ENCODE measurements around the gene CDC73.

The CDC73 gene

DNA sequence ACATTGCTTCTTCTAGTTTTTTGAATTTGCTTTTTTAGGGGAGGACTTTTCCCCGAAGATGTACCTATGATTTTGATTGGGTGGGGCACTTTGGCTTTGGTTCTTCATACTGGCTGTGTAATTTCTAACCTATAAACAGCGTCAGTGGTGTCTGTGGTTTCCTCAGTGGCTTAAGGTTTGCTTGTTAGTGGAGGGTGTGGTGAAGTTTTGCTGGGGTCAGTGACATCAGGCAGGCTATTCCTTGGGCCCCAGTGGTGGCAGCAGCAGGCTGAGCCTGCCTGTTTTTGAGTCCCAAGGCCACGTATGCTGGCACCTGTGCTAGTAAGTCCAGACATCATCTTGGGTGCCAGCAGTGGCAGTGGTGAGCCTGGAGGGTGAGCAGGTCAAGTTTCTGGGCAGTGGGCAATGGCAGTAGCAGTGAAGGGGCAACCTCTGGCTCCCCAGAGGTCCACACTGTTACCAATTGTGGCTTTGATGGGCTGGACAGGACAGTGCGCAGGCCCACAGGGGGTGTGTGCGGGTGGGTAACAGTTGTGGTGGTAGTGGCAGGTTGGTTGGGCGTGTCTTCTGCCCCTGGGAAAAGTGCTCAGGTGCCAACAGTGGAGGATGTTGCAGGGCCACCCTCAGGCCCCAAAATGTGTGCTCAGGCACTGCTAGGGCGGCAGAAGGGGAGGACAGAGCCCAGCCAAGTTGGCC lies 119.4 kb downstream of the CDC73 start:
- Histone ChIP-seq H3K36me3 (ENCODE audit: insufficient read depth, low read length) (peaks cover 10% of the 10 kb centered on the region), H3K9ac (ENCODE audit: low read depth, low read length) (no peak overlapping the region)

DNA sequence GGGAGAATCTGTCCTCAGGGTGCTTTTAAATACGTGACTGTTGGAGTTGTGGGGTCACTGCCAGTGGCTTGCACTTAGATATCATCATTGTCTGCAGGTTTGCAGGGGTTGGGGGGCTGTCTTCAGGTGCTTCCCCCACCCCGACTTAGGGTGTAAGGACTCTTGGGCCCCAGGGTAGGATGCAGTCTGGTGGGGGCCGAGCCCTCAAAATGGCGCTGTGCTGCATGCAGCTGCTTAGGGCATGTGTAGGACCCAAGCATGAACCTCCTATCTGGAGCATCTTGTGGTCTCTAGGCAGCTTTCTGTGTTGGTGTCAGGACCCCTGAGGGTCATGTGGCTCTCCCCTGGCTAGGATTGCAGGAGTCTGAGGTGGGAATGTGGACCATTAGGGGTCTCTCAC lies 120.2 kb downstream of the CDC73 start:
- H3K4me1 ChIP-seq (ENCODE audit: control insufficient read depth, insufficient read depth, low read length) = no peaks in the 10 kb centered on the region
- no peaks in the 10 kb centered on the region for H3K27me3 ChIP-seq (ENCODE audit: control insufficient read depth, insufficient read depth, low read length)
- H3K4me3 ChIP-seq (ENCODE audit: low read length) = no peak overlapping the region
- no peak overlapping the region for H3K4me2 ChIP-seq (ENCODE audit: low read length)
- no peak overlapping the region for H3K9ac ChIP-seq (ENCODE audit: low read depth, low read length)
- peaks cover 10% of the 10 kb centered on the region for H3K36me3 ChIP-seq (ENCODE audit: insufficient read depth, low read length)
- H3K9me3 ChIP-seq (replicated peaks; ENCODE audit: low read length) = no peaks in the 10 kb centered on the region

More for the DNA sequence above, 119.4 kb downstream of the CDC73 start:
- Histone ChIP-seq H3K9me3 (replicated peaks; ENCODE audit: low read length) (no peaks in the 10 kb centered on the region), H3K4me3 (ENCODE audit: low read length) (no peak overlapping the region), H3K4me2 (ENCODE audit: low read length) (no peak overlapping the region), H3K4me1 (ENCODE audit: control insufficient read depth, insufficient read depth, low read length) (no peaks in the 10 kb centered on the region), H3K27me3 (ENCODE audit: control insufficient read depth, insufficient read depth, low read length) (no peaks in the 10 kb centered on the region)

GRCh38 chr1:193249187-193249586 lies 127.4 kb downstream of the CDC73 start:
- H3K4me1 ChIP-seq (ENCODE audit: control insufficient read depth, insufficient read depth, low read length) = no peaks in the 10 kb centered on the region
- no peaks in the 10 kb centered on the region for H3K27me3 ChIP-seq (ENCODE audit: control insufficient read depth, insufficient read depth, low read length)
- no peak overlapping the region for H3K9ac ChIP-seq (ENCODE audit: low read depth, low read length)
- peaks cover 7% of the 10 kb centered on the region for H3K9me3 ChIP-seq (replicated peaks; ENCODE audit: low read length)
- no peak overlapping the region for H3K4me3 ChIP-seq (ENCODE audit: low read length)
- H3K4me2 ChIP-seq (ENCODE audit: low read length) = no peak overlapping the region
- H3K36me3 ChIP-seq (ENCODE audit: insufficient read depth, low read length) = peaks cover 49% of the 10 kb centered on the region

DNA sequence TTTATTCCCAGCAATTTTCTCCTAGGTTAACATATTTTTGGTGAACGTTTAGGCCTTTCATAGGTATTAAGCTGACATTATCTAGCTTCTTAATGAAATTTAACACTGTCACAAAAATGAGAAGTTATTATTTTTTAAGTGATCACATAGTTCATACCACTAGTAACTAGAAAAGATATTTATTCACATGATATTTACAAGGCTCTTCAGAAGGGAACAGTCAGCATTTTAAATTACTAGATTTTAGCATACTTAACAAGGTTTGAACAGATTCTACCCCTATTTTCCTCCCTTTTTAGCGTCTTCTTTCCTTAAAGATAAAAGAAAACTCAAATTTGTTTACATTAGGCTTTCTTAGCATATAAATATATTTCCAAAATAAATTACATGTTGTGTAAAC lies 130.1 kb downstream of the CDC73 start:
- no peak overlapping the region for H3K4me2 ChIP-seq (ENCODE audit: low read length)
- H3K9ac ChIP-seq (ENCODE audit: low read depth, low read length) = no peak overlapping the region
- H3K36me3 ChIP-seq (ENCODE audit: insufficient read depth, low read length) = peaks cover 53% of the 10 kb centered on the region
- H3K4me1 ChIP-seq (ENCODE audit: control insufficient read depth, insufficient read depth, low read length) = no peaks in the 10 kb centered on the region
- no peak overlapping the region for H3K4me3 ChIP-seq (ENCODE audit: low read length)
- peaks cover 7% of the 10 kb centered on the region for H3K9me3 ChIP-seq (replicated peaks; ENCODE audit: low read length)
- H3K27me3 ChIP-seq (ENCODE audit: control insufficient read depth, insufficient read depth, low read length) = no peaks in the 10 kb centered on the region

DNA sequence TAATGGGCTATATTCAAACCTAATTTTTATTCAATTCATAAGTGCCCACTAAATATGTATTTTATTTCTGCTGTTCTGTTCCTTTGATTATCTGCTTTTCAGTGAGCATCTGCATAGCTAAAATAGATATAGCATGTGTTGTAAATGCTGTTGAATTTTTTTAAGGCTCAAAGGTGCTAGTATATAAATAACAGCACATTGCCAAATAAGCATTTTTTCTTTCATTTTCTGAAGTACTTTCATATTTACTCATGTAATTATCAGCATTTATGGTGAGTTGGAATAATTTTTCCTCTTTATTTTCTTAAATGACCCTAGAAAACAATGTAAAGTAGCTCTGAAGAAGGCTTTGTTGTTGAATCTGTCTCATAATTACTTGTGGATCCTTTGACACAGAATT lies 134.2 kb downstream of the CDC73 start:
- H3K36me3 ChIP-seq (ENCODE audit: insufficient read depth, low read length) = peaks cover 30% of the 10 kb centered on the region
- no peak overlapping the region for H3K4me3 ChIP-seq (ENCODE audit: low read length)
- no peaks in the 10 kb centered on the region for H3K4me1 ChIP-seq (ENCODE audit: control insufficient read depth, insufficient read depth, low read length)
- no peaks in the 10 kb centered on the region for H3K27me3 ChIP-seq (ENCODE audit: control insufficient read depth, insufficient read depth, low read length)
- H3K9me3 ChIP-seq (replicated peaks; ENCODE audit: low read length) = no peaks in the 10 kb centered on the region
- no peak overlapping the region for H3K4me2 ChIP-seq (ENCODE audit: low read length)
- H3K9ac ChIP-seq (ENCODE audit: low read depth, low read length) = no peak overlapping the region

- no peak overlapping the region for H3K4me2 ChIP-seq (ENCODE audit: low read length)
- no peaks in the 10 kb centered on the region for H3K9me3 ChIP-seq (replicated peaks; ENCODE audit: low read length)
- H3K36me3 ChIP-seq (ENCODE audit: insufficient read depth, low read length) = peaks cover 30% of the 10 kb centered on the region
- H3K27me3 ChIP-seq (ENCODE audit: control insufficient read depth, insufficient read depth, low read length) = no peaks in the 10 kb centered on the region
- no peak overlapping the region for H3K9ac ChIP-seq (ENCODE audit: low read depth, low read length)
- H3K4me1 ChIP-seq (ENCODE audit: control insufficient read depth, insufficient read depth, low read length) = peaks cover 6% of the 10 kb centered on the region
- H3K4me3 ChIP-seq (ENCODE audit: low read length) = no peak overlapping the region
These were observed 137.8 kb downstream of the CDC73 start for GRCh38 chr1:193259636-193260035.

DNA sequence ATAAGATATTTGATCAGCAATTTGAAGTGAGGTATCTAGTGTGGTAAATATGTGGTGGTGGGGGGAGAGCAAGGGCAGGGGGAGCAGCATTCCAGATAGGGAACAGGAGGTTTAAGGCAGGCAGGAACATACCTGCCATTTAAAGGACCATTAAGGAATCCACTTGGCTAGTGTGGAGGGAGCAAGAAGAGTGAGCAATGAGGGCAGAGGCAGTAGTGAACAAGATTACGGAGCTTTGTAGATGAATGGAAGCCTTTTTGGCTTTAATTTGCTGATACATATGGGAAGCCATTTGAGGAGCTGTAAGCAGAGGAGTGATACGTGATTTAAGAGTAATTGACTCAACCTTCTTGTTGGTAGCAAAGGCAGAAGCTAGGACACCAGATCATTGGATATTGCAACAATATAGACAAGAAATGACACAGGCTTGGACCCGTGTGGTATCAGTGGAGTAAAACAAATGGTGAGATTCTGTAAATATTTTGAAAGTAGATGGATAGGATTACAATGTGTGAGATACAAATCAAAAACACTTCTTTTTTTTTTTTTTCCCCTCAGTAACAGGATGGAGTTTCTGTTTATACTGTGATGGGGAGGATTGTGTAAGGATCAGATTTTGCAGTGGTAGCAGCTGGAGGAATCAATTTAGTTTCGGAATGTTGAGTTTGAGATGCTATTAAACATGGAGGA lies 138.4 kb downstream of the CDC73 start:
- Histone ChIP-seq H3K36me3 (ENCODE audit: insufficient read depth, low read length) (peaks cover 30% of the 10 kb centered on the region), H3K9ac (ENCODE audit: low read depth, low read length) (no peak overlapping the region), H3K27me3 (ENCODE audit: control insufficient read depth, insufficient read depth, low read length) (no peaks in the 10 kb centered on the region), H3K4me1 (ENCODE audit: control insufficient read depth, insufficient read depth, low read length) (peaks cover 7% of the 10 kb centered on the region), H3K9me3 (replicated peaks; ENCODE audit: low read length) (no peaks in the 10 kb centered on the region), H3K4me2 (ENCODE audit: low read length) (no peak overlapping the region), H3K4me3 (ENCODE audit: low read length) (no peak overlapping the region)

GRCh38 chr1:193260896-193261295 lies 139.1 kb downstream of the CDC73 start:
- Histone ChIP-seq H3K4me1 (ENCODE audit: control insufficient read depth, insufficient read depth, low read length) (peaks cover 7% of the 10 kb centered on the region), H3K9me3 (replicated peaks; ENCODE audit: low read length) (no peaks in the 10 kb centered on the region), H3K36me3 (ENCODE audit: insufficient read depth, low read length) (peaks cover 26% of the 10 kb centered on the region), H3K9ac (ENCODE audit: low read depth, low read length) (no peak overlapping the region), H3K27me3 (ENCODE audit: control insufficient read depth, insufficient read depth, low read length) (no peaks in the 10 kb centered on the region), H3K4me2 (ENCODE audit: low read length) (no peak overlapping the region), H3K4me3 (ENCODE audit: low read length) (no peak overlapping the region)

DNA sequence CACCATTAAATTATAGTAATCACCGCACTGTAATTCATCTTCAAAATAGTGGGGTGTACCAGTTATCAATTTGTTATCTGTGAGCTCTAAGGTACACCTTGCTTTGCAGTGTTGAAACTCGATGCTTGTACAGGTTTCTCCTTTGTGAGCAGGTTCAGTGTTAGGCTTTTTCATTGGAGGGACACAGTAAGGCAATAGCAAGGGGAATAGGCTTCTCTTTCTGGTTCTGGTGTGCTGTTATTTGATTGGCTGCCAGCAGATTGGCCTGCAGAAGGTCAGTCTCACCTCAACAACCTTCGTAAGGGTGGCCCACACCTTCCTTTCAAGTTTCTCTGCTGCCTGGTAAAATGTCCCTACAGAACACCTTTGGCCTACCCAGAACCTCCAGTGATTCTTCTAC lies 140.8 kb downstream of the CDC73 start:
- peaks cover 7% of the 10 kb centered on the region for H3K4me1 ChIP-seq (ENCODE audit: control insufficient read depth, insufficient read depth, low read length)
- no peaks in the 10 kb centered on the region for H3K9me3 ChIP-seq (replicated peaks; ENCODE audit: low read length)
- H3K4me2 ChIP-seq (ENCODE audit: low read length) = no peak overlapping the region
- no peak overlapping the region for H3K9ac ChIP-seq (ENCODE audit: low read depth, low read length)
- H3K27me3 ChIP-seq (ENCODE audit: control insufficient read depth, insufficient read depth, low read length) = no peaks in the 10 kb centered on the region
- peaks cover 26% of the 10 kb centered on the region for H3K36me3 ChIP-seq (ENCODE audit: insufficient read depth, low read length)
- H3K4me3 ChIP-seq (ENCODE audit: low read length) = no peak overlapping the region

GRCh38 chr1:193264313-193265065 lies 142.7 kb downstream of the CDC73 start:
- no peaks in the 10 kb centered on the region for H3K9me3 ChIP-seq (replicated peaks; ENCODE audit: low read length)
- H3K36me3 ChIP-seq (ENCODE audit: insufficient read depth, low read length) = peaks cover 13% of the 10 kb centered on the region
- H3K4me2 ChIP-seq (ENCODE audit: low read length) = no peak overlapping the region
- H3K4me1 ChIP-seq (ENCODE audit: control insufficient read depth, insufficient read depth, low read length) = peaks cover 7% of the 10 kb centered on the region
- H3K4me3 ChIP-seq (ENCODE audit: low read length) = no peak overlapping the region
- no peak overlapping the region for H3K9ac ChIP-seq (ENCODE audit: low read depth, low read length)
- no peaks in the 10 kb centered on the region for H3K27me3 ChIP-seq (ENCODE audit: control insufficient read depth, insufficient read depth, low read length)

DNA sequence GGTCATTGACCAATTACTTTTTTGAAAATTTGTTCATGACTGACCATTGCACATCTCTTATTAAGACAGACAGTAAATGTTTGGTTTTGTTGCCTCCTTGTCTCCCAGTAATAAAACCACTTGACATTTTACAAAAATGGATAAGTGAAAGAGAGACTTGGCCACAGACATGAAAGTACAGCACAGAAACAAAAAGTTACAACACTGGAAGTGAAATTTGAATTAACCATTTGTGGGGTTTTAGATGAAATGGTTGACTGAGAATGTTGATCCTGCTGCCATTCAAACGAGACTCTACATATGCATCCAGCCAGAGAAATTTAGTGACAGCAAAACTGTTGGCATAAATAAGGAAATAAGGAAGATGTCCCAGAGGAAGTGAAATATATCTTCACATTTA lies 143.9 kb downstream of the CDC73 start:
- Histone ChIP-seq H3K9ac (ENCODE audit: low read depth, low read length) (no peak overlapping the region), H3K9me3 (replicated peaks; ENCODE audit: low read length) (no peaks in the 10 kb centered on the region), H3K4me2 (ENCODE audit: low read length) (no peak overlapping the region), H3K4me1 (ENCODE audit: control insufficient read depth, insufficient read depth, low read length) (peaks cover 12% of the 10 kb centered on the region), H3K36me3 (ENCODE audit: insufficient read depth, low read length) (peaks cover 13% of the 10 kb centered on the region), H3K27me3 (ENCODE audit: control insufficient read depth, insufficient read depth, low read length) (no peaks in the 10 kb centered on the region), H3K4me3 (ENCODE audit: low read length) (no peak overlapping the region)

Measured in skeletal muscle satellite cell (primary cell).